Uterus (tissue), 4 donors: ENCODE results near the gene SLC2A13. TPM values are rescaled to one million over a fixed set of nuclear protein-coding genes. Genes with fewer than 3 reads are reported as not detected.

Source experiments
- DNase-seq, 2 donors: peaks; one replicate each; pipeline ENCODE4 v3.0.0-alpha.2; 2019 to 2020
- H3K27ac ChIP-seq, 2 donors: fragments of 200-600 bp; sonication (generic); 1 replicate in 1 of 2; 2 replicates in 1 of 2; pipeline ENCODE4 v1.5.1; 2016 to 2018
- H3K27me3 ChIP-seq, 2 donors: fragments of 200-600 bp; sonication (generic); one replicate each; pipeline ENCODE4 v1.5.1; 2018 to 2019; ENCODE audit warnings: control low read depth in 1 of 2
- H3K36me3 ChIP-seq, 2 donors: fragments of 200-600 bp; sonication (generic); one replicate each; pipeline ENCODE4 v1.5.1; 2019; ENCODE audit warnings: control low read depth in 1 of 2
- H3K4me1 ChIP-seq, 2 donors: fragments of 200-600 bp; sonication (generic); one replicate each; pipeline ENCODE4 v1.5.1; 2018 to 2019; ENCODE audit warnings: control low read depth in 1 of 2
- H3K4me3 ChIP-seq, 2 donors: fragments of 200-600 bp; sonication (generic); 1 replicate in 1 of 2; 2 replicates in 1 of 2; pipeline ENCODE4 v1.5.1; 2018 to 2019; ENCODE audit warnings: mild to moderate bottlenecking in 1 of 2
- H3K9me3 ChIP-seq, 2 donors: fragments of 200-600 bp; sonication (generic); one replicate each; pipeline ENCODE4 v1.5.1; 2019; ENCODE audit warnings: control low read depth in 1 of 2
- CTCF ChIP-seq, 4 experiments: fragments of 200-600 bp in 2 of 4; fragments of 450-650 bp in 2 of 4; sonication (generic) in 2 of 4; IDR thresholded peaks; one replicate each; pipeline ENCODE4 v1.5.1; 2016 to 2019; ENCODE audit warnings: antibody characterized with exemption in 4 of 4, mild to moderate bottlenecking in 2 of 4, moderate library complexity in 1 of 4
- POLR2A ChIP-seq, 2 donors: fragments of 450-650 bp; IDR thresholded peaks; one replicate each; pipeline ENCODE4 v1.6.1; 2016; ENCODE audit warnings: antibody characterized with exemption in 2 of 2, mild to moderate bottlenecking in 1 of 2, moderate library complexity in 1 of 2
- intact Hi-C: fragments of 100-400 bp; cut with DNase I; formaldehyde crosslinking; loops from one replicate; pipeline ENCODE4 v1.15.1; 2023; ENCODE audit warnings: low total_unique reads
- small RNA-seq: library from RNA; depleted of rRNA; stranded (forward); fragments of <200 nt; gene quantifications from one replicate; pipeline ENCODE3, GENCODE V24; 2016
- total RNA-seq, 4 donors: library from RNA; depleted of rRNA in 3 of 4; stranded (reverse); fragments of >200 nt in 3 of 4; gene quantifications; one replicate each; pipeline versions ENCODE4 v1.1.0 to v1.2.4, GENCODE V29; 2014 to 2023
- donor health status: DM: yes; HTN: yes; CAD: no.

The SLC2A13 gene
- total RNA-seq, 4 donors from 2014 or later, result 12.8 to 31.7 (median 15.3) TPM

GRCh38 chr12:39722504-39722903 is 383.4 kb downstream of the SLC2A13 start:
- Histone ChIP-seq H3K4me3 (no peak overlapping the region), H3K4me1 (peaks cover 0 to 5% of the 10 kb centered on the region in 2 donors), H3K27ac (no peak overlapping the region), H3K27me3 (no peaks in the 10 kb centered on the region), H3K9me3 (no peaks in the 10 kb centered on the region), H3K36me3 (no peaks in the 10 kb centered on the region)
- no peak for DNase-seq
- no peak for TF ChIP-seq POLR2A (IDR thresholded peaks at IDR 0.05)
- TF ChIP-seq CTCF (IDR thresholded peaks at IDR 0.05), result no peak
- intact Hi-C loops, result no loop called here

- H3K4me1 ChIP-seq, result no peaks in the 10 kb centered on the region
- intact Hi-C loops, result no loop called here
- H3K36me3 ChIP-seq, result no peaks in the 10 kb centered on the region
- H3K9me3 ChIP-seq, result no peaks in the 10 kb centered on the region
- no peaks in the 10 kb centered on the region for H3K27me3 ChIP-seq
- no peak for TF ChIP-seq POLR2A (IDR thresholded peaks at IDR 0.05)
- no peak for DNase-seq
- no peak overlapping the region for H3K4me3 ChIP-seq
- no peak overlapping the region for H3K27ac ChIP-seq
Observed at GRCh38 chr12:39713552-39713951, 392.3 kb downstream of the SLC2A13 start.

GRCh38 chr12:39712334-39712733 is 393.5 kb downstream of the SLC2A13 start:
- no peak overlapping the region for H3K27ac ChIP-seq
- intact Hi-C loops, result no loop called here
- H3K36me3 ChIP-seq, result no peaks in the 10 kb centered on the region
- no peak for DNase-seq
- H3K9me3 ChIP-seq, result no peaks in the 10 kb centered on the region
- H3K4me1 ChIP-seq, result no peaks in the 10 kb centered on the region
- TF ChIP-seq CTCF (IDR thresholded peaks at IDR 0.05), result no peak
- no peak for TF ChIP-seq POLR2A (IDR thresholded peaks at IDR 0.05)
- H3K27me3 ChIP-seq, result no peaks in the 10 kb centered on the region
- H3K4me3 ChIP-seq, result no peak overlapping the region

Small RNA genes within 50 kb of the gene (small RNA-seq; reads per million reads assigned to genes)
- not detected for gene RF00414

Other genes starting within 250 kb of the SLC2A13 start
- 10 to 100 TPM; 17.1 to 40.0 (median 28.6) TPM for gene LRRK2, start 118.9 kb upstream of the SLC2A13 start, total RNA-seq